Measurements from ENCODE around the gene KCNJ16. TPM values are rescaled to one million over a fixed set of nuclear protein-coding genes. Genes with fewer than 3 reads are reported as not detected.

Gene KCNJ16
- total RNA-seq, 1 donor from 2014 or later: 25.9 TPM

DNA sequence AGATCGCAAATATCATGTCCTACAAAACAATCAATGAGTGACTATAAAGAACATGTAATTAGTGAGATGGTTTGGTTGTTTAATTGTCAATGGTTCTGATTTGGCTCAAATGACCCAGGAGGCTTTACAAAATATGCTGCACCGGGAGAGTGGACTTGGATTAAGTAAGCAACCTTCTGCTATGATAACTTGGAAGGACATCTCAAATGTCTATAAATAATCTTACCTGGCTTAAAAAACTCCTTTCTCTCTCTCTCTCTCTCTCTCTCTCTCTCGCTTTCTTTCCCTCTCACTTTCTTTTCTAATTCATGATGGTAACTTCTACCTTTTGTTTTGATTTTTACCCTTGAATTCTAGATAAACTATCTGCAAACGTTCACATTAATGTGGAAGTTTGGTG lies 108.5 kb downstream of the KCNJ16 start:
- TF ChIP-seq, protein P1, sequence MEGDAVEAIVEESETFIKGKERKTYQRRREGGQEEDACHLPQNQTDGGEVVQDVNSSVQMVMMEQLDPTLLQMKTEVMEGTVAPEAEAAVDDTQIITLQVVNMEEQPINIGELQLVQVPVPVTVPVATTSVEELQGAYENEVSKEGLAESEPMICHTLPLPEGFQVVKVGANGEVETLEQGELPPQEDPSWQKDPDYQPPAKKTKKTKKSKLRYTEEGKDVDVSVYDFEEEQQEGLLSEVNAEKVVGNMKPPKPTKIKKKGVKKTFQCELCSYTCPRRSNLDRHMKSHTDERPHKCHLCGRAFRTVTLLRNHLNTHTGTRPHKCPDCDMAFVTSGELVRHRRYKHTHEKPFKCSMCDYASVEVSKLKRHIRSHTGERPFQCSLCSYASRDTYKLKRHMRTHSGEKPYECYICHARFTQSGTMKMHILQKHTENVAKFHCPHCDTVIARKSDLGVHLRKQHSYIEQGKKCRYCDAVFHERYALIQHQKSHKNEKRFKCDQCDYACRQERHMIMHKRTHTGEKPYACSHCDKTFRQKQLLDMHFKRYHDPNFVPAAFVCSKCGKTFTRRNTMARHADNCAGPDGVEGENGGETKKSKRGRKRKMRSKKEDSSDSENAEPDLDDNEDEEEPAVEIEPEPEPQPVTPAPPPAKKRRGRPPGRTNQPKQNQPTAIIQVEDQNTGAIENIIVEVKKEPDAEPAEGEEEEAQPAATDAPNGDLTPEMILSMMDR (conservative IDR thresholded peaks at IDR 0.05; ENCODE audit: low read depth, low read length): no peak
- H3K4me3 ChIP-seq (ENCODE audit: low read depth, low read length): no peak overlapping the region
- no peak for DNase-seq (ENCODE audit: low read depth)

DNA sequence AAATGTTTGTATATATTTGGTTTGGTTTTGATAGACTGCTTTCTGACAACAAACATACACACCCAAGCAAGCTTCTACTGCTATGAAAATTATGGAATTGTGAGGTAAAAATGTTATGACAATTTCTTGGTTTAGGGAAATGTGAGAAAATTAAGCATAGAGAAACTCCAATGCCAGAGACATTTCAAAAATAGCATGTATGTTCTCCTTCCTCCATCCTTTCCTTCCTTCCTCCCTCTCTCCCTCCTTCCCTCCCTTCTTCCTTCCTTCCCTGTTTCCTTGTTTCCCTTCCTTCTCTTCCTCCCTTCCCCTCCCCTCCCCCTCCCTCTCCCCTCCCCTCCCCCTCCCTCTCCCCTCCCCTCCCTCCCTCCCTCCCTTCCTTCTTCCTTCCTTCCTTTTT lies 109.2 kb downstream of the KCNJ16 start:
- no peak overlapping the region for H3K4me3 ChIP-seq (ENCODE audit: low read depth, low read length)
- no peak for DNase-seq (ENCODE audit: low read depth)
- TF ChIP-seq, protein P1 (conservative IDR thresholded peaks at IDR 0.05; ENCODE audit: low read depth, low read length): no peak

DNA sequence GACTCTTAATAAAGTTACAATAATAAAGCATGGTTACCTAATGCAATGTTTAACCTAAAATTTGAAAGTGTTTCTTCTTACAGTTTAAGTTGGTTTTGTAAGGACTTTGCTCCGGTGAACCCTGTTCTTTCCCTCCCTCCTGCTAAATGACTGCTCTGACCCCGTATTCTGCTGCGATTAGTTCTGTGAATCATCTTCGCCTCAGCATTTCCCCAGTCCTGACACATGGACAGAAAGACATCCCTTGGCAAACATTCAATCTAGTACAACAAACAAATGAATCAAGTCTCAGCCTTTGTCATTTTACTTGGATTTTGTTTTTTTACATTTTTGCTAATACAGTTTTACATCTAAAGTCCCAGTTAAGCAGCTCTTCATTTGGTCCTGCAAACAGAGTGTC lies 109.7 kb downstream of the KCNJ16 start:
- TF ChIP-seq, protein P1 (conservative IDR thresholded peaks at IDR 0.05; ENCODE audit: low read depth, low read length): no peak
- H3K4me3 ChIP-seq (ENCODE audit: low read depth, low read length): no peak overlapping the region
- peak; percentile 43 for DNase-seq (ENCODE audit: low read depth)

Other genes starting within 250 kb of the KCNJ16 start
- 0.22 and 0.29 TPM in 2 replicates for gene KCNJ2, start 94.3 kb downstream of the KCNJ16 start, total RNA-seq

All from epithelial cell of proximal tubule (primary cell).